Mesothelial cell of epicardium (in vitro differentiated cells): ENCODE data around the gene WDR7. TPM values are rescaled to one million over a fixed set of nuclear protein-coding genes. Genes with fewer than 3 reads are reported as not detected.

ENCODE experiments used
- DNase-seq, 2 experiments: peaks; one replicate each; pipeline ENCODE4 v3.0.0; 2021; ENCODE audit warnings: low spot score in 2 of 2; ENCODE audit not compliant: unreplicated experiment in 2 of 2
- H3K27ac Mint-ChIP-seq: 2 replicates; pipeline ENCODE4 v1.8.0; 2021; ENCODE audit warnings: mixed read lengths
- H3K27me3 Mint-ChIP-seq: 2 replicates; pipeline ENCODE4 v1.8.0; 2021; ENCODE audit warnings: low read depth, mixed read lengths
- H3K36me3 Mint-ChIP-seq: 2 replicates; pipeline ENCODE4 v1.8.0; 2021; ENCODE audit warnings: mixed read lengths
- H3K4me1 Mint-ChIP-seq: 2 replicates; pipeline ENCODE4 v1.8.0; 2021; ENCODE audit warnings: mixed read lengths
- H3K4me3 Mint-ChIP-seq: 2 replicates; pipeline ENCODE4 v1.8.0; 2021; ENCODE audit warnings: mild to moderate bottlenecking, moderate library complexity, mixed read lengths
- H3K9me3 Mint-ChIP-seq: 2 replicates; pipeline ENCODE4 v1.8.0; 2021; ENCODE audit warnings: mixed read lengths
- CTCF ChIP-seq: fragments of 200-600 bp; sonication (generic); IDR thresholded peaks from one replicate; pipeline ENCODE4 v1.5.0; 2021; ENCODE audit warnings: antibody characterized with exemption; ENCODE audit not compliant: unreplicated experiment
- total RNA-seq: library from RNA; stranded (reverse); gene quantifications from 3 replicates; pipeline ENCODE4 v1.2.1, GENCODE V29; 2021

The WDR7 gene
- total RNA-seq, 1 donor from 2014 or later, result 28.0 TPM

GRCh38 chr18:56815926-56816325 lies 164.8 kb downstream of the WDR7 start:
- no peaks in the 10 kb centered on the region for H3K9me3 Mint-ChIP-seq
- no peaks in the 10 kb centered on the region for H3K36me3 Mint-ChIP-seq
- H3K4me3 Mint-ChIP-seq, result no peak overlapping the region
- DNase-seq, result no peak
- H3K27me3 Mint-ChIP-seq, result no peaks in the 10 kb centered on the region
- no peaks in the 10 kb centered on the region for H3K4me1 Mint-ChIP-seq
- H3K27ac Mint-ChIP-seq, result no peak overlapping the region
- TF ChIP-seq CTCF, result no peak

GRCh38 chr18:56823986-56824565 lies 172.9 kb downstream of the WDR7 start:
- Mint-ChIP-seq H3K27me3 (no peaks in the 10 kb centered on the region), H3K36me3 (peaks cover 4% of the 10 kb centered on the region), H3K9me3 (peaks cover 7% of the 10 kb centered on the region), H3K27ac (no peak overlapping the region), H3K4me3 (no peak overlapping the region), H3K4me1 (no peaks in the 10 kb centered on the region)
- TF ChIP-seq CTCF, result no peak
- no peak for DNase-seq

- H3K4me3 Mint-ChIP-seq, result no peak overlapping the region
- no peak overlapping the region for H3K27ac Mint-ChIP-seq
- DNase-seq, result no peak
- TF ChIP-seq CTCF, result no peak
- peaks cover 4% of the 10 kb centered on the region for H3K36me3 Mint-ChIP-seq
- H3K9me3 Mint-ChIP-seq, result peaks cover 7% of the 10 kb centered on the region
- no peaks in the 10 kb centered on the region for H3K27me3 Mint-ChIP-seq
- no peaks in the 10 kb centered on the region for H3K4me1 Mint-ChIP-seq
Measured at GRCh38 chr18:56825321-56825720, 174.2 kb downstream of the WDR7 start.

GRCh38 chr18:56825878-56826277 lies 174.7 kb downstream of the WDR7 start:
- TF ChIP-seq CTCF, result no peak
- peaks cover 7% of the 10 kb centered on the region for H3K9me3 Mint-ChIP-seq

GRCh38 chr18:56831988-56832387 lies 180.8 kb downstream of the WDR7 start:
- Mint-ChIP-seq H3K36me3 (peaks cover 8% of the 10 kb centered on the region), H3K27ac (no peak overlapping the region), H3K4me1 (no peaks in the 10 kb centered on the region), H3K9me3 (peaks cover 4% of the 10 kb centered on the region), H3K4me3 (no peak overlapping the region), H3K27me3 (no peaks in the 10 kb centered on the region)
- DNase-seq, result no peak
- TF ChIP-seq CTCF, result no peak

More at GRCh38 chr18:56825878-56826277, 174.7 kb downstream of the WDR7 start:
- no peak for DNase-seq
- H3K27me3 Mint-ChIP-seq, result no peaks in the 10 kb centered on the region
- no peak overlapping the region for H3K4me3 Mint-ChIP-seq
- H3K4me1 Mint-ChIP-seq, result no peaks in the 10 kb centered on the region
- H3K36me3 Mint-ChIP-seq, result peaks cover 4% of the 10 kb centered on the region
- H3K27ac Mint-ChIP-seq, result no peak overlapping the region

- Mint-ChIP-seq H3K4me1 (no peaks in the 10 kb centered on the region), H3K9me3 (no peaks in the 10 kb centered on the region), H3K36me3 (peaks cover 8% of the 10 kb centered on the region), H3K27ac (no peak overlapping the region), H3K4me3 (no peak overlapping the region), H3K27me3 (no peaks in the 10 kb centered on the region)
- no peak for TF ChIP-seq CTCF
- no peak for DNase-seq
Measured at GRCh38 chr18:56835331-56835730, 184.2 kb downstream of the WDR7 start.
